Type B pancreatic cell (in vitro differentiated cells): Measurements from ENCODE around the gene UBE3C. TPM values are rescaled to one million over a fixed set of nuclear protein-coding genes. Genes with fewer than 3 reads are reported as not detected.
"Not testable (repeated sequence)": the region's sequence is repeated elsewhere in the genome, so short reads cannot be mapped to it uniquely, and the experiment has no call there.

ENCODE experiments used
- DNase-seq: peaks from one replicate; pipeline ENCODE4 v3.0.0; 2021; ENCODE audit warnings: mixed read lengths; ENCODE audit not compliant: unreplicated experiment; ENCODE audit errors: extremely low spot score
- H3K27ac Mint-ChIP-seq: 2 replicates; pipeline ENCODE4 v1.8.0; 2021; ENCODE audit warnings: mild to moderate bottlenecking, mixed read lengths
- H3K27me3 Mint-ChIP-seq: 2 replicates; pipeline ENCODE4 v1.8.0; 2021; ENCODE audit warnings: mixed read lengths
- H3K36me3 Mint-ChIP-seq: 2 replicates; pipeline ENCODE4 v1.8.0; 2021; ENCODE audit warnings: mixed read lengths
- H3K4me1 Mint-ChIP-seq: one replicate; pipeline ENCODE4 v1.8.0; 2021; ENCODE audit warnings: mixed read lengths; ENCODE audit not compliant: unreplicated experiment
- H3K4me3 Mint-ChIP-seq: 2 replicates; pipeline ENCODE4 v1.8.0; 2021; ENCODE audit warnings: mild to moderate bottlenecking, mixed read lengths
- H3K9me3 Mint-ChIP-seq: 2 replicates; pipeline ENCODE4 v1.8.0; 2021; ENCODE audit warnings: mixed read lengths
- CTCF ChIP-seq: fragments of 200-600 bp; sonication (generic); conservative IDR thresholded peaks from 2 replicates; pipeline ENCODE4 v1.5.0; 2021; ENCODE audit warnings: antibody characterized with exemption, mild to moderate bottlenecking
- total RNA-seq: library from RNA; stranded (reverse); gene quantifications from 2 replicates; pipeline ENCODE4 v1.2.1, GENCODE V29; 2021; ENCODE audit warnings: low replicate concordance

UBE3C gene
- total RNA-seq, 1 donor from 2014 or later: 51.6 TPM

GRCh38 chr7:157248659-157249058 is 109.9 kb downstream of the UBE3C start:
- Mint-ChIP-seq H3K4me1 (no peaks in the 10 kb centered on the region), H3K36me3 (peaks cover 25% of the 10 kb centered on the region), H3K9me3 (no peaks in the 10 kb centered on the region), H3K4me3 (no peak overlapping the region), H3K27me3 (no peaks in the 10 kb centered on the region), H3K27ac (no peak overlapping the region)
- TF ChIP-seq CTCF: no peak
- no peak for DNase-seq

GRCh38 chr7:157250605-157251228 is 112.0 kb downstream of the UBE3C start:
- Mint-ChIP-seq H3K36me3 (peaks cover 30% of the 10 kb centered on the region), H3K4me1 (no peaks in the 10 kb centered on the region), H3K27me3 (no peaks in the 10 kb centered on the region), H3K9me3 (no peaks in the 10 kb centered on the region), H3K4me3 (no peak overlapping the region), H3K27ac (no peak overlapping the region)
- TF ChIP-seq CTCF: peak; percentile 87
- no peak for DNase-seq

- not testable (repeated sequence) for H3K27me3 Mint-ChIP-seq, H3K27ac Mint-ChIP-seq, H3K4me3 Mint-ChIP-seq, H3K9me3 Mint-ChIP-seq, DNase-seq, H3K4me1 Mint-ChIP-seq
- peaks cover 30% of the 10 kb centered on the region for H3K36me3 Mint-ChIP-seq
Observed at GRCh38 chr7:157251817-157252216, 113.1 kb downstream of the UBE3C start.

- Mint-ChIP-seq H3K27ac (no peak overlapping the region), H3K27me3 (no peaks in the 10 kb centered on the region), H3K4me3 (no peak overlapping the region), H3K4me1 (no peaks in the 10 kb centered on the region), H3K36me3 (peaks cover 34% of the 10 kb centered on the region), H3K9me3 (no peaks in the 10 kb centered on the region)
- no peak for DNase-seq
- TF ChIP-seq CTCF: no peak
Observed at GRCh38 chr7:157253850-157254249, 115.1 kb downstream of the UBE3C start.

GRCh38 chr7:157254781-157255180 is 116.1 kb downstream of the UBE3C start:
- not testable (repeated sequence) for H3K27me3 Mint-ChIP-seq, H3K4me3 Mint-ChIP-seq, H3K27ac Mint-ChIP-seq, H3K9me3 Mint-ChIP-seq, DNase-seq, H3K4me1 Mint-ChIP-seq
- peaks cover 35% of the 10 kb centered on the region for H3K36me3 Mint-ChIP-seq

GRCh38 chr7:157255201-157255606 is 116.5 kb downstream of the UBE3C start:
- DNase-seq: no peak
- TF ChIP-seq CTCF: no peak
- Mint-ChIP-seq H3K27me3 (no peaks in the 10 kb centered on the region), H3K4me1 (no peaks in the 10 kb centered on the region), H3K4me3 (no peak overlapping the region), H3K27ac (no peak overlapping the region), H3K36me3 (peaks cover 36% of the 10 kb centered on the region), H3K9me3 (no peaks in the 10 kb centered on the region)

GRCh38 chr7:157263156-157263555 is 124.4 kb downstream of the UBE3C start:
- Mint-ChIP-seq H3K36me3 (peaks cover 36% of the 10 kb centered on the region), H3K4me1 (no peaks in the 10 kb centered on the region), H3K4me3 (no peak overlapping the region), H3K27me3 (no peaks in the 10 kb centered on the region), H3K9me3 (no peaks in the 10 kb centered on the region), H3K27ac (no peak overlapping the region)
- DNase-seq: no peak
- TF ChIP-seq CTCF: no peak
